ENCODE results near the gene CSRP1.

The CSRP1 gene

GRCh38 chr1:201513498-201514243 lies 6.7 kb upstream of the CSRP1 start:
- DNase-seq (ENCODE audit: low read depth, low spot score) = no peak

- DNase-seq (ENCODE audit: low read depth, low spot score) = no peak
These were observed 5.1 kb upstream of the CSRP1 start for GRCh38 chr1:201511941-201512539.

GRCh38 chr1:201511396-201511940 lies 4.5 kb upstream of the CSRP1 start:
- DNase-seq (ENCODE audit: low read depth, low spot score) = no peak

- no peak for DNase-seq (ENCODE audit: low read depth, low spot score)
These were observed 3.8 kb upstream of the CSRP1 start for GRCh38 chr1:201510734-201511133.

GRCh38 chr1:201509601-201510374 lies 2.9 kb upstream of the CSRP1 start:
- DNase-seq (ENCODE audit: low read depth, low spot score) = no peak

GRCh38 chr1:201508809-201509208 lies 1.9 kb upstream of the CSRP1 start:
- no peak for DNase-seq (ENCODE audit: low read depth, low spot score)

GRCh38 chr1:201507360-201507675 lies 395 bp upstream of the CSRP1 start:
- DNase-seq (ENCODE audit: low read depth, low spot score) = no peak

- DNase-seq (ENCODE audit: low read depth, low spot score) = no peak
These were observed 831 bp downstream of the CSRP1 start for GRCh38 chr1:201506092-201506491.

- DNase-seq (ENCODE audit: low read depth, low spot score) = no peak
These were observed 1.4 kb downstream of the CSRP1 start for GRCh38 chr1:201505503-201505890.

GRCh38 chr1:201504799-201505502 lies 2.0 kb downstream of the CSRP1 start:
- no peak for DNase-seq (ENCODE audit: low read depth, low spot score)

- DNase-seq (ENCODE audit: low read depth, low spot score) = no peak
These were observed 2.7 kb downstream of the CSRP1 start for GRCh38 chr1:201504179-201504631.

GRCh38 chr1:201503397-201504176 lies 3.3 kb downstream of the CSRP1 start:
- DNase-seq (ENCODE audit: low read depth, low spot score) = peak; percentile 77

- DNase-seq (ENCODE audit: low read depth, low spot score) = no peak
These were observed 4.4 kb downstream of the CSRP1 start for GRCh38 chr1:201502511-201502857.

- DNase-seq (ENCODE audit: low read depth, low spot score) = no peak
These were observed 5.0 kb downstream of the CSRP1 start for GRCh38 chr1:201501812-201502510.

- no peak for DNase-seq (ENCODE audit: low read depth, low spot score)
These were observed 5.8 kb downstream of the CSRP1 start for GRCh38 chr1:201501144-201501543.

GRCh38 chr1:201500670-201501120 lies 6.2 kb downstream of the CSRP1 start:
- no peak for DNase-seq (ENCODE audit: low read depth, low spot score)

- peak; percentile 64 for DNase-seq (ENCODE audit: low read depth, low spot score)
These were observed 6.9 kb downstream of the CSRP1 start for GRCh38 chr1:201499795-201500669.

- no peak for DNase-seq (ENCODE audit: low read depth, low spot score)
These were observed 7.7 kb downstream of the CSRP1 start for GRCh38 chr1:201499191-201499590.

- no peak for DNase-seq (ENCODE audit: low read depth, low spot score)
These were observed 8.3 kb downstream of the CSRP1 start for GRCh38 chr1:201498621-201499020.
